Memory B cell (primary cell): ENCODE measurements around the gene NFIB.

ENCODE experiments used
- ATAC-seq: fragments of 150-1000 bp; cut with Tn5 transposase; 2 replicates; pipeline ENCODE4 v1.10.0; 2021; ENCODE audit warnings: low read depth, mild to moderate bottlenecking, moderate library complexity
- DNase-seq, 2 donors: peaks; one replicate each; pipeline ENCODE4 v3.0.0; 2022; ENCODE audit warnings: low spot score in 2 of 2
- H3K27ac Mint-ChIP-seq: one replicate; pipeline ENCODE4 v1.8.0; 2022; ENCODE audit warnings: mild to moderate bottlenecking, moderate library complexity, mixed read lengths
- H3K27me3 Mint-ChIP-seq: one replicate; pipeline ENCODE4 v1.8.0; 2022; ENCODE audit warnings: mixed read lengths
- H3K36me3 Mint-ChIP-seq: one replicate; pipeline ENCODE4 v1.8.0; 2022; ENCODE audit warnings: mild to moderate bottlenecking, mixed read lengths
- H3K4me1 Mint-ChIP-seq: one replicate; pipeline ENCODE4 v1.8.0; 2022; ENCODE audit warnings: mixed read lengths
- H3K4me3 Mint-ChIP-seq: one replicate; pipeline ENCODE4 v1.8.0; 2022; ENCODE audit warnings: mild to moderate bottlenecking, moderate library complexity, mixed read lengths
- H3K9me3 Mint-ChIP-seq: one replicate; pipeline ENCODE4 v1.8.0; 2022; ENCODE audit warnings: mixed read lengths

Gene NFIB

DNA sequence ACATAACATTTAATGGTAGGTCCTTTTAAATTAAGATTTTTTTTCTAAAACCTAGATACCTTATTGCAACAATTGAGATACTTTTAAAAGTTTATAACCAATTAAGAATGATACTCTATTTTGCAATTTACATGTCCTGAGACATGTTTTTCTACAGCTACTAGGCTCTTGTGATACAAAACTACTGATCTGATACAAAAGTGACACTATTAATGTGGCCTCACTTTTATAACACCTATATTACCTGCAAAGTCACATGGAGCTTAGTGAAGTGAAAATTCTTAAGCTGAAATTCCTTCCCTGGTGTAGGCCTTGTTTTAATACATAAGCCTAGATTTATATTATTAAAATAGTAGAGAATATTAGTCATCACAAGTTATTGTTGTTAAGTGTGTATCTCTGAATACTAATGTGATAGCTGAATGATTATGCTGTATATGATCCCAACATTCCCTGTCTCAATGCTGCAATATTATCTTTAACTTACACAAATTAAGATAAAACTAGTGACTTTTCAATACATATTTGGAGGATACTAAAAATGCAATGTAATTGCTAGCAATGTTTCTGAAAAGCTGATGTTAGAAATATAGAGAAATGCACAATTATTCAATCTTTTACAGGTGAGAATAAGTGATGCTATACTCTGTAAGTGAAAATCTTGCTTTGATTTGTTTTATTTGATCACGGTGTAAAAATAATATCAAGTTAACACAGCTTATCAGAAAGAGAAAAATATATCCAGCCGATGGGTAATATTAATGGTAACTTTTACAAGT, 2.6 kb downstream of the NFIB start:
- Mint-ChIP-seq H3K4me3 (no peak overlapping the region), H3K9me3 (no peaks in the 10 kb centered on the region), H3K27me3 (peaks cover 27% of the 10 kb centered on the region), H3K4me1 (peaks cover 10% of the 10 kb centered on the region), H3K36me3 (peaks cover 2% of the 10 kb centered on the region), H3K27ac (no peak overlapping the region)
- no peak for ATAC-seq
- no peak for DNase-seq

- Mint-ChIP-seq H3K27ac (no peak overlapping the region), H3K27me3 (peaks cover 24% of the 10 kb centered on the region), H3K36me3 (no peaks in the 10 kb centered on the region), H3K9me3 (no peaks in the 10 kb centered on the region), H3K4me1 (peaks cover 7% of the 10 kb centered on the region), H3K4me3 (no peak overlapping the region)
- DNase-seq (no peak), ATAC-seq (no peak)
Measured at GRCh38 chr9:14310311-14310710, 3.6 kb downstream of the NFIB start.

- no peaks in the 10 kb centered on the region for H3K9me3 Mint-ChIP-seq
- H3K27me3 Mint-ChIP-seq = peaks cover 24% of the 10 kb centered on the region
- H3K27ac Mint-ChIP-seq = no peak overlapping the region
- DNase-seq (no peak), ATAC-seq (no peak)
- no peak overlapping the region for H3K4me3 Mint-ChIP-seq
- H3K4me1 Mint-ChIP-seq = peaks cover 4% of the 10 kb centered on the region
- no peaks in the 10 kb centered on the region for H3K36me3 Mint-ChIP-seq
Measured at GRCh38 chr9:14309403-14309802, 4.5 kb downstream of the NFIB start.

- Mint-ChIP-seq H3K27me3 (peaks cover 22% of the 10 kb centered on the region), H3K9me3 (no peaks in the 10 kb centered on the region), H3K4me1 (peaks cover 4% of the 10 kb centered on the region), H3K36me3 (no peaks in the 10 kb centered on the region), H3K4me3 (no peak overlapping the region), H3K27ac (no peak overlapping the region)
- DNase-seq (no peak), ATAC-seq (no peak)
Measured at GRCh38 chr9:14308853-14309145, 5.1 kb downstream of the NFIB start.

DNA sequence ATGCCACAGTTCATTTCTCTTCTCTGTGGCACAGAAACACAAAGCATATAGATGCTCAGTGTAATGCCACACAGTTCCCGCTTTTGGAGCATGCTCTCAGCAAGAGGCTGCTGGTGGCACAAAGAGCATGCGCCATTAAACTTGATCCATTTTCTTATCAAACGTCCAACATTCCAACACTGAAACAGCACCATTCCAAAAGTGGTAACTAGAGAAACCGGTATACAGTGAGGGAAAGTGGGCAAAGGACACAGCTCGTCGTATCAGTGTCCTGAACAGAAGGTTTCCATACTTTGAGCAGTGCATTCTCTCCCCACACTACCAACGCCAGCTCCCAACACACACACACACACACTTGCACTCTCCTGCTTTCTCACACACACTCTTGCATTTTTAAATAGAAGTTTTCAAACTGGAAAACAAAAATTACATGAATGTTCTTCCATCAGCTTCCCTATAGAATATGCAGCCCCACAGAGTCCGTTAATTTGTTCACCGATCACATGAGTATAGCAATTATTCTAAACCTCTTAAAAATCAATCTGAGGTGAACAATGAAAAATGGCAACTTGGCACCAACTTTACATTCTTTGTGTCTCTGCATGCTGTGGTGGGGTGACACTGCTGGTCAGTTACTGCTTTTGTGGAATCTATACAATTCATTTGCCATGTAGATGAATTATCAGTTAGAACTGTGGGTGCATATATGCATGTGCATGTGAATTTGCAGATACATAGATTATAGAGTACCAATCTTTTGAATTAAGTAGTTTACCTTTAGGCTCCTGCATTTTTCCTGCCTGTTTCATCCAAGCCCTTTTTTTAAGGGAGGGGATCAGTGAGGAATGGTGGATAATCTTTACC, 5.7 kb downstream of the NFIB start:
- Mint-ChIP-seq H3K27ac (no peak overlapping the region), H3K36me3 (no peaks in the 10 kb centered on the region), H3K27me3 (peaks cover 17% of the 10 kb centered on the region), H3K4me1 (no peaks in the 10 kb centered on the region), H3K4me3 (no peak overlapping the region), H3K9me3 (no peaks in the 10 kb centered on the region)
- DNase-seq = no peak
- ATAC-seq = no peak

- Mint-ChIP-seq H3K9me3 (no peaks in the 10 kb centered on the region), H3K27me3 (peaks cover 14% of the 10 kb centered on the region), H3K27ac (no peak overlapping the region), H3K4me1 (no peaks in the 10 kb centered on the region), H3K36me3 (no peaks in the 10 kb centered on the region), H3K4me3 (no peak overlapping the region)
- ATAC-seq = no peak
- no peak for DNase-seq
Measured at GRCh38 chr9:14306672-14307660, 7.0 kb downstream of the NFIB start.

DNA sequence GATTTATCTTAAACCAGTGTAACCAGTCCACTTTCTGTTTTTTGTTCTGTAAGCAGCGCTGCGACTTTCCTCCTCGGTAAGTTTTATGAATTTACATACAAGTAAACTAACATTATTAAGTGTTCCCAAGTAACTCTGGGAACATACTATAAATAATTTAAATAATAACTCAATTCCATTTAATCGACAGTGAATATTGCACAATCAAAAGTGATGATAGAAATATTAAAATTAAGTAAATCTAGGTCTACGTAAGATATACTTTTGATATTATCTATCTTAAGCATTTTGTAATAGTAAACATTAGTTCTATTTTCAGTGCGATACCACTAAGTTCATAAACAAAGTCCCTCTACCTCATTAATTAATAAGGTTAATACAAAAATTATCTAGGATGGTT, 7.8 kb downstream of the NFIB start:
- Mint-ChIP-seq H3K9me3 (no peaks in the 10 kb centered on the region), H3K36me3 (no peaks in the 10 kb centered on the region), H3K4me3 (no peak overlapping the region), H3K27ac (no peak overlapping the region), H3K27me3 (peaks cover 14% of the 10 kb centered on the region), H3K4me1 (no peaks in the 10 kb centered on the region)
- ATAC-seq (no peak), DNase-seq (no peak)

- H3K36me3 Mint-ChIP-seq = no peaks in the 10 kb centered on the region
- no peak for ATAC-seq
- no peak overlapping the region for H3K4me3 Mint-ChIP-seq
- H3K9me3 Mint-ChIP-seq = no peaks in the 10 kb centered on the region
- H3K4me1 Mint-ChIP-seq = no peaks in the 10 kb centered on the region
- no peak for DNase-seq
- H3K27me3 Mint-ChIP-seq = peaks cover 14% of the 10 kb centered on the region
- H3K27ac Mint-ChIP-seq = no peak overlapping the region
Measured at GRCh38 chr9:14304259-14304658, 9.7 kb downstream of the NFIB start.

DNA sequence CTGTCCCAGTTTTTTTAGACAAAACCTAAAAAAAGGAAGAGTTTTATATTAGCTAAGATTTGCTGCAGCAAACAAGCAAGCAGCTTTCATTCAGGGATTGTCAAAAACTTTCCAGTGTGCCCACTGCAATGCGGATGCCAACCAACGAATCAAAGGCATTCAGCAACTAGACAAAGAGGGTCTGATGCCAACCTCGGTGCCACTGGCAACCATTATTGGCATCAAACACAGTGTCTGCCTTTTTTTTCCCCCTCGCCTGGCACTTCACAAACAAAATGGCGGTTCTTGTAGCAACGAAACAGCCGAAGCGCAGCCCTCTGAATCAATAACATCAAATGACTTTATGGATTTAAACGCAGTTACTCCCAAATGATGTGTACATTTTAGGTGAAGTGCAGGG, 10.4 kb downstream of the NFIB start:
- ATAC-seq = no peak
- Mint-ChIP-seq H3K27me3 (peaks cover 10% of the 10 kb centered on the region), H3K36me3 (no peaks in the 10 kb centered on the region), H3K4me1 (no peaks in the 10 kb centered on the region), H3K9me3 (no peaks in the 10 kb centered on the region), H3K4me3 (no peak overlapping the region), H3K27ac (no peak overlapping the region)
- no peak for DNase-seq

DNA sequence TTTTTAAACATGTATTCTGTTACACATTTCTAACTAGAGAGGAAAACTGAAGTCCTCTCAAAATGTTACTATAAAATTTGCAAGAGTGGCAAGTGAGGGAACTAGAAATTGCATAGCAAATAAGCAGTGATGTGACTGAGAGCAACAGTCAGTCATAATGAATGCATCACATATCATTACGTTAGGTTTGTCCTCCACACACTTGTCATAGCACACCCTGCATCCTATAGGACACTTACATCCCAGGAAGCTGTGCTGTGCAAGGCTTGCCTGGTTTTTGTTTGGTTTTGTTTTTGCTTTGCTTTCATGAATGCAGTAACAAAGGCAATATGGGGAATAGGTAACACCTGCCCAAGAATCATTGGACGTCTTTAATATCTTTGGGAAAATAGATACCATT, 10.8 kb downstream of the NFIB start:
- Mint-ChIP-seq H3K27ac (no peak overlapping the region), H3K27me3 (peaks cover 7% of the 10 kb centered on the region), H3K36me3 (no peaks in the 10 kb centered on the region)

DNA sequence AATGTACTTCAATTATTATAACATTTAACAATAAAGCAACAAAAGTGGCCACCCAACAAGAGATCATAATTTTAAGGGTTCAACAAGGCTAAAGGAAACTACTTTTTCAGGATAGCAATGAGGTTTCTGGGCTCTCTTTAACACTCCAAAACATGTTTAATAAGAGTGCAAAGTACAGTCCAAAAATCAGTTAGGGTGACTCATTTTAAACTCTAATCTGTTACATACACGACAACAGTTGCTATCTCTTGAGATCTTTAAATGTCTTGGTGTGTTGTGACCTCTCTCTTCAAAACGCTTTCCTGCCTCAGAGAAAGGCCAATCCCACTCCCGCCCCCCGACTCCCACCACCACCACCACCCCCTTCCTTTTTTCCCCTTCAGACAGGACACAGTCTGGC, 11.5 kb downstream of the NFIB start:
- H3K27me3 Mint-ChIP-seq = peaks cover 5% of the 10 kb centered on the region
- H3K27ac Mint-ChIP-seq = no peak overlapping the region

More for the DNA sequence above, 10.8 kb downstream of the NFIB start:
- ATAC-seq (no peak), DNase-seq (no peak)
- no peaks in the 10 kb centered on the region for H3K4me1 Mint-ChIP-seq
- no peak overlapping the region for H3K4me3 Mint-ChIP-seq
- no peaks in the 10 kb centered on the region for H3K9me3 Mint-ChIP-seq

GRCh38 chr9:14301583-14302021, 12.3 kb downstream of the NFIB start:
- no peak for ATAC-seq
- Mint-ChIP-seq H3K27ac (no peak overlapping the region), H3K9me3 (no peaks in the 10 kb centered on the region), H3K27me3 (peaks cover 4% of the 10 kb centered on the region), H3K4me1 (no peaks in the 10 kb centered on the region), H3K36me3 (no peaks in the 10 kb centered on the region), H3K4me3 (no peak overlapping the region)
- DNase-seq = no peak

More for the DNA sequence above, 11.5 kb downstream of the NFIB start:
- no peaks in the 10 kb centered on the region for H3K4me1 Mint-ChIP-seq
- ATAC-seq (no peak), DNase-seq (no peak)
- no peak overlapping the region for H3K4me3 Mint-ChIP-seq
- H3K36me3 Mint-ChIP-seq = no peaks in the 10 kb centered on the region
- no peaks in the 10 kb centered on the region for H3K9me3 Mint-ChIP-seq

DNA sequence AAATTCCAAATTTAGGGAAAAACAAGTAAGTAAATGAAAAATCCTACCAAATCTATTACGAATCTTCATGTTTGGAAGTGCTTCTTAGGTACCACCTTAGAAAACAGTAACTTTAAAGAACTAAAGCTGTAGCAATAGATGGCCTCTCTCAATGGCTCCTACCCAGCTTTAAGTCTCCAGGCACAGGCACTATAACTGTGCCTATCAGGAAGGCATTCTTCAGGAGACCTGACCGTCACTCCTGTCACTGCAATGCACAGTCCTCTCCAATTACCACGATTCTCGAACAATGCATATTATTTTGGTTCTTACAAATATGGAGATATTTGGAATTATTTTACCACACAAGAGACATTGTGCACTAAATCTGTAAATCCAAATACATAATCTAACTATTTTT, 12.9 kb downstream of the NFIB start:
- Mint-ChIP-seq H3K27ac (no peak overlapping the region), H3K27me3 (peaks cover 4% of the 10 kb centered on the region)

DNA sequence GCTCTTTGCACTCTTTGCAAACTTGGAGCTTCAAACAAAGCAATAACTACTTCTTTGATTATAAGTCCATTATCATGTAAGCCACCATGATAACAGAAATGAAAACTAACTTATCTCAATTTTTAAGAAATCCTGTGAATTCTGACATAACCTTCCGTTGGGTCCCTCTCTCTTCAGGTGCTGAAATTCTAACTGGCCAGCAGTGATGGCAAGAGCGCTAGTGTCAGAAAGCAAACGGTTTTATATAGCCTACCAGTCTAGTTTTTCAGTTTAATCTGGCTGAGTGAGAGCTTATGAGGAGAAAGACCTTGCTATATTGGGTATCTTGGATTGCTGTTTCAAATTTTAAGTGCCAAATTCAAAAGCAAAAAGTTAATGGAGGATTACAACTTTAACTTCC, 13.4 kb downstream of the NFIB start:
- no peaks in the 10 kb centered on the region for H3K4me1 Mint-ChIP-seq
- peaks cover 4% of the 10 kb centered on the region for H3K27me3 Mint-ChIP-seq
- H3K9me3 Mint-ChIP-seq = no peaks in the 10 kb centered on the region
- H3K36me3 Mint-ChIP-seq = no peaks in the 10 kb centered on the region
- H3K4me3 Mint-ChIP-seq = no peak overlapping the region
- ATAC-seq (no peak), DNase-seq (no peak)
- no peak overlapping the region for H3K27ac Mint-ChIP-seq

More for the DNA sequence above, 12.9 kb downstream of the NFIB start:
- ATAC-seq (no peak), DNase-seq (no peak)
- no peaks in the 10 kb centered on the region for H3K9me3 Mint-ChIP-seq
- H3K4me3 Mint-ChIP-seq = no peak overlapping the region
- H3K4me1 Mint-ChIP-seq = no peaks in the 10 kb centered on the region
- H3K36me3 Mint-ChIP-seq = no peaks in the 10 kb centered on the region
